Transverse colon (tissue), 3 donors: ENCODE results near the gene CLBA1.

ENCODE experiments used
- CTCF ChIP-seq, 5 experiments: fragments of 200-600 bp in 3 of 5; fragments of 450-650 bp in 2 of 5; sonication (generic) in 3 of 5; IDR thresholded peaks; 1 replicate in 2 of 5; 2 replicates in 3 of 5; pipeline ENCODE4 v1.5.1; 2016 to 2017; ENCODE audit warnings: antibody characterized with exemption in 5 of 5, inconsistent platforms in 3 of 5, mild to moderate bottlenecking in 2 of 5, moderate library complexity in 1 of 5
- EP300 ChIP-seq: sonication (generic); formaldehyde crosslinking; IDR thresholded peaks from one replicate; pipeline ENCODE4 v1.6.1; 2017; ENCODE audit warnings: antibody characterized with exemption, low read depth

GRCh38 chr14:104969741-104970230 lies 15.8 kb upstream of the CLBA1 start:
- no peak for TF ChIP-seq CTCF (IDR thresholded peaks at IDR 0.05)
- TF ChIP-seq EP300 = no peak
